OCI-LY7 (cell line): ENCODE measurements around the gene ZBBX.

Experiments used
- CTCF ChIP-seq: fragments of 200-600 bp; sonication (generic); conservative IDR thresholded peaks from 2 replicates; pipeline ENCODE4 v1.5.1; 2014; ENCODE audit warnings: mild to moderate bottlenecking, antibody characterized with exemption, low read length, moderate library complexity, mixed read lengths
- EZH2phosphoT487 ChIP-seq: fragments of 200-600 bp; sonication (generic); IDR thresholded peaks from 2 replicates; pipeline ENCODE4 v1.6.1; 2018; ENCODE audit warnings: low read depth, borderline replicate concordance, mild to moderate bottlenecking, mixed run types, antibody characterized with exemption, low read length, moderate library complexity, mixed read lengths

GRCh38 chr3:167288737-167289136 lies 91.4 kb downstream of the ZBBX start:
- TF ChIP-seq CTCF (no peak), EZH2phosphoT487 (no peak)
